Measurements from ENCODE around the gene XRCC6.
"Not testable (repeated sequence)": the region's sequence is repeated elsewhere in the genome, so short reads cannot be mapped to it uniquely, and the experiment has no call there.

The XRCC6 gene

GRCh38 chr22:41619979-41620588 is 1.0 kb upstream of the XRCC6 start:
- H3K4me3 ChIP-seq (ENCODE audit: low read depth, low read length), result peak overlapping the region; percentile 80
- TF ChIP-seq, protein P1, sequence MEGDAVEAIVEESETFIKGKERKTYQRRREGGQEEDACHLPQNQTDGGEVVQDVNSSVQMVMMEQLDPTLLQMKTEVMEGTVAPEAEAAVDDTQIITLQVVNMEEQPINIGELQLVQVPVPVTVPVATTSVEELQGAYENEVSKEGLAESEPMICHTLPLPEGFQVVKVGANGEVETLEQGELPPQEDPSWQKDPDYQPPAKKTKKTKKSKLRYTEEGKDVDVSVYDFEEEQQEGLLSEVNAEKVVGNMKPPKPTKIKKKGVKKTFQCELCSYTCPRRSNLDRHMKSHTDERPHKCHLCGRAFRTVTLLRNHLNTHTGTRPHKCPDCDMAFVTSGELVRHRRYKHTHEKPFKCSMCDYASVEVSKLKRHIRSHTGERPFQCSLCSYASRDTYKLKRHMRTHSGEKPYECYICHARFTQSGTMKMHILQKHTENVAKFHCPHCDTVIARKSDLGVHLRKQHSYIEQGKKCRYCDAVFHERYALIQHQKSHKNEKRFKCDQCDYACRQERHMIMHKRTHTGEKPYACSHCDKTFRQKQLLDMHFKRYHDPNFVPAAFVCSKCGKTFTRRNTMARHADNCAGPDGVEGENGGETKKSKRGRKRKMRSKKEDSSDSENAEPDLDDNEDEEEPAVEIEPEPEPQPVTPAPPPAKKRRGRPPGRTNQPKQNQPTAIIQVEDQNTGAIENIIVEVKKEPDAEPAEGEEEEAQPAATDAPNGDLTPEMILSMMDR (IDR thresholded peaks at IDR 0.05; ENCODE audit: borderline replicate concordance, insufficient read depth, low read depth, low read length), result peak; percentile 23; the same call in 1 of the 2 replicates

DNA sequence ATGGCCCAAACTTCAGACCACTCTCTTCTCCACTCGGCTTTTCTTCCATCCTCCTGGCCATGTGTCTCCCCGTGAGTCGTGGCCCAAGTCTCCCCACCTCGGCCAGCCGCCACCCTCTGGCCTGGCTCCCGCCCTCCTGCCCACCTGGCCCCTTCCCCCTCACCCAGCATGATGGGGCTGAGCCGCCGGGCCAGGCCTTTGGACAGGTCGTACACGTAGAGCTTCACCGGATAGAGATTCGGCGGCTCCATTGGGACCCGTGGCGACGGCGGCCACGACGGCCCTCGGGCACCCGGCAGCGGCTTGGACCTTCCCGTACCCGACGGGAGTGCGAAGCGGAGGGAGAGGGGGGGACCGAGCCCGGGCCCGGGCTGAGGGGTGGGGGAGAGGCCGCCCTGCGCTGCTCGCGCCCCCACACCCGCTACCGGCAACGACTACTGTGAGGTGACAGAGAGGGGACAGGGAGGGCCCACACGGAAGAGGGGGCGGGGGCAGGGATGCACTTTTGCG is 451 bp upstream of the XRCC6 start, which contains the start of gene DESI1:
Gene DESI1, minus strand, starts transcription at position 455 of the 510 bp plus-strand sequence. Its CDS starts 204 bp downstream, at position 251.
- H3K4me3 ChIP-seq (ENCODE audit: low read depth, low read length), result peak within 1 kb of the TSS; percentile 89
- TF ChIP-seq, protein P1 (IDR thresholded peaks at IDR 0.05; ENCODE audit: borderline replicate concordance, insufficient read depth, low read depth, low read length), result no peak

GRCh38 chr22:41621911-41622179 is 750 bp downstream of the XRCC6 start:
- TF ChIP-seq, protein P1 (IDR thresholded peaks at IDR 0.05; ENCODE audit: borderline replicate concordance, insufficient read depth, low read depth, low read length), result no peak
- H3K4me3 ChIP-seq (ENCODE audit: low read depth, low read length), result peak overlapping the region; percentile 89

DNA sequence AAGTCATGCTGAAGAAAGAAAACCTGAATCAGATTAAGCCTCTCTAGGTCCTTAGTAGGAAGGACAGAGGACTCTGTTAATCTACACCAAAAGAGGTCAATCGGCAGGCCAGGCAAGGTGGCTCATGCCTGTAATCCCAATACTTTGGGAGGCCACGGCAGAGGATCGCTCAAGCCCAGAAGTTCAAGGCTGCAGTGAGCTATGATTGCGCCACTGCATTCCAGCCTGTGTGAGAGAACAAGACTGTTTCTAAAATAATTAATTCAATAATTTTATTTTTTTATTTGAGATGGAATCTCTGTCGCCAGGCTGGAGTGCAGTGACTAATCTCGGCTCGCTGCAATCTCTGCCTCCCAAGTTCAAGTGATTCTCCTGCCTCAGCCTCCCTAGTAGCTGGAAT is 4.5 kb downstream of the XRCC6 start:
- H3K4me3 ChIP-seq (ENCODE audit: low read depth, low read length), result no peak overlapping the region
- TF ChIP-seq, protein P1 (IDR thresholded peaks at IDR 0.05; ENCODE audit: borderline replicate concordance, insufficient read depth, low read depth, low read length), result no peak

- H3K4me3 ChIP-seq (ENCODE audit: low read depth, low read length), result not testable (repeated sequence)
Observed at GRCh38 chr22:41631115-41631514, 10.0 kb downstream of the XRCC6 start.

- not testable (repeated sequence) for H3K4me3 ChIP-seq (ENCODE audit: low read depth, low read length)
Observed at GRCh38 chr22:41631615-41632014, 10.5 kb downstream of the XRCC6 start.

DNA sequence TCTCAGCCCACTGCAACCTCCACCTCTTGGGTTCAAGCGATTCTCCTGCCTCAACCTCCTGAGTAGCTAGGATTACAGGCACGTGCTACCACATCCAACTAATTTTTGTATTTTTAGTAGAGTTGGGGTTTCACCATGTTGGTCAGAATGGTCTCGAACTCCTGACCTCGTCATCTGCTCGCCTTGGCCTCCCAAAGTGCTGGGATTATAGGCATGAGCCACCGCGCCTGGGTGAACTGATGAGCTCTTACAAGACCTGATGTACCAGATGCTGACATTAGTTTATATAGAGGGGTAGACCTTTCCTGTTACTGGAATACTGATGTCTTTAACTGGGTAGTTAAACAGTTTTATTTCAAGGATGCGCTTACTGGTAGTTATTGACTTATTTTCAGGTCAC is 13.5 kb downstream of the XRCC6 start:
- not testable (repeated sequence) for H3K4me3 ChIP-seq (ENCODE audit: low read depth, low read length)

DNA sequence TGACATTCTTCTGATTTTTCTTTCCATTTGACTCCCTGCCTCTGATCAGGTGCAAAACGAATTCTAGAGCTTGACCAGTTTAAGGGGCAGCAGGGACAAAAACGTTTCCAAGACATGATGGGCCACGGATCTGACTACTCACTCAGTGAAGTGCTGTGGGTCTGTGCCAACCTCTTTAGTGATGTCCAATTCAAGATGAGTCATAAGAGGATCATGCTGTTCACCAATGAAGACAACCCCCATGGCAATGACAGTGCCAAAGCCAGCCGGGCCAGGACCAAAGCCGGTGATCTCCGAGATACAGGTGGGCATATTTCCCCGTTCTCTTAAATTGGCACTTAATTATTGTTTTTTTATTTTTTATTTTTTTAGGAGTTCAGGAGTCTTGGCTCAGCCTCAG is 15.4 kb downstream of the XRCC6 start:
- TF ChIP-seq, protein P1 (IDR thresholded peaks at IDR 0.05; ENCODE audit: borderline replicate concordance, insufficient read depth, low read depth, low read length), result no peak
- no peak overlapping the region for H3K4me3 ChIP-seq (ENCODE audit: low read depth, low read length)

- H3K4me3 ChIP-seq (ENCODE audit: low read depth, low read length), result not testable (repeated sequence)
Observed at GRCh38 chr22:41637623-41638022, 16.5 kb downstream of the XRCC6 start.
